K562 (cell line): Measurements from ENCODE around the gene XBP1. TPM values are rescaled to one million over a fixed set of nuclear protein-coding genes. Genes with fewer than 3 reads are reported as not detected.

Experiments used
- AFF1 ChIP-seq, 2 experiments: fragments of 450-650 bp; IDR thresholded peaks; 2 replicates each; pipeline ENCODE4 v1.6.1; 2018; ENCODE audit warnings: mild to moderate bottlenecking in 2 of 2, low read depth in 1 of 2; ENCODE audit not compliant: partially characterized antibody in 2 of 2
- GTF2B ChIP-seq: IDR thresholded peaks from 2 replicates; pipeline ENCODE4 v1.6.1; 2011; ENCODE audit not compliant: insufficient read length; ENCODE audit errors: extremely low read depth
- MCM7 ChIP-seq, 2 experiments: fragments of 450-650 bp; IDR thresholded peaks; 2 replicates each; pipeline ENCODE4 v1.6.1; 2016 to 2018
- RBM22 ChIP-seq: fragments of 200-400 bp; formaldehyde crosslinking; IDR thresholded peaks from 2 replicates; pipeline ENCODE4 v1.6.1; 2018; ENCODE audit warnings: low read length, low read depth; ENCODE audit not compliant: poor library complexity, severe bottlenecking
- REST ChIP-seq, 2 experiments: fragments of 450-650 bp; formaldehyde crosslinking in 1 of 2; IDR thresholded peaks; 2 replicates each; pipeline versions ENCODE4 v1.4.0 to v1.6.1; 2014 to 2020; ENCODE audit warnings: mild to moderate bottlenecking in 2 of 2, borderline replicate concordance in 1 of 2, low read depth in 1 of 2
- STAT5B ChIP-seq: fragments of 250-450 bp; sonication (Bioruptor Pico); IDR thresholded peaks from 2 replicates; pipeline ENCODE4 v1.8.0; 2021; ENCODE audit warnings: mild to moderate bottlenecking, inconsistent platforms
- ZNF324 ChIP-seq: fragments of 250-450 bp; sonication (Bioruptor Pico); IDR thresholded peaks from 2 replicates; pipeline ENCODE4 v1.4.0; 2020; ENCODE audit warnings: mild to moderate bottlenecking
- ZNF41 ChIP-seq: fragments of 250-450 bp; sonication (Bioruptor Pico); conservative IDR thresholded peaks from 2 replicates; pipeline ENCODE4 v1.4.0; 2020; ENCODE audit warnings: mild to moderate bottlenecking
- ZNF431 ChIP-seq: sonication (generic); formaldehyde crosslinking; IDR thresholded peaks from 2 replicates; pipeline ENCODE4 v1.8.0; 2022; ENCODE audit warnings: mild to moderate bottlenecking, missing genetic modification reagents
- ZNF655 ChIP-seq: fragments of 250-450 bp; sonication (Bioruptor Pico); IDR thresholded peaks from 2 replicates; pipeline ENCODE4 v1.5.0; 2021
- polyA plus RNA-seq, 8 experiments: library from polyadenylated mRNA; depleted of rRNA in 4 of 8; stranded (reverse) in 5 of 8; unstranded in 3 of 8; fragments of >200 nt; fragmentation: Nextera tagmentation in 2 of 8; fragmentation: Illumina TruSeq in 1 of 8; extraction: Ambion mirVana in 2 of 8; extraction: Trizol in 1 of 8; gene quantifications; 2 replicates each; pipeline versions ENCODE4 v1.2.1 to v1.2.3, GENCODE V29; 2011 to 2014; ENCODE audit warnings: inconsistent platforms in 1 of 8, missing spikeins in 1 of 8
- total RNA-seq, 7 experiments: library from RNA; depleted of rRNA in 6 of 7; stranded (reverse); fragments of >200 nt in 6 of 7; fragmentation: Illumina TruSeq in 2 of 7; extraction: Trizol in 2 of 7; gene quantifications; 2 replicates each; pipeline versions ENCODE4 v1.2.1 to v1.2.3, GENCODE V29; 2011 to 2021; ENCODE audit warnings: low replicate concordance in 1 of 7

Gene XBP1
- total and polyA plus RNA-seq, 9 of the 15 experiments (the other 6 are each of a cell fraction or from before 2014, with no cell fraction given): 25.0 to 218 (median 94.6) TPM

GRCh38 chr22:28772633-28773460 is 27.5 kb downstream of the XBP1 start, which contains the start of gene CCDC117 (continued):
- peak in 1 of 2 experiments; percentile 94 for TF ChIP-seq AFF1 (IDR thresholded peaks at IDR 0.05; ENCODE audit: low read depth in 1 of 2, partially characterized antibody in 2 of 2)
- no peak for TF ChIP-seq STAT5B (CRISPR knock-in tag)
- TF ChIP-seq MCM7 (IDR thresholded peaks at IDR 0.05): no peak
- no peak for TF ChIP-seq RBM22
- TF ChIP-seq ZNF41 (CRISPR knock-in tag): no peak
- TF ChIP-seq GTF2B: no peak
- no peak for TF ChIP-seq ZNF324 (CRISPR knock-in tag)
- TF ChIP-seq REST (IDR thresholded peaks at IDR 0.05; ENCODE audit: borderline replicate concordance): peak; percentile 14; the same call in 1 of the 2 replicates
- no peak for TF ChIP-seq REST (CRISPR knock-in tag; IDR thresholded peaks at IDR 0.05; ENCODE audit: low read depth)
- TF ChIP-seq ZNF431 (CRISPR knock-in tag): no peak
- TF ChIP-seq ZNF655 (CRISPR knock-in tag): no peak
